Measurements from ENCODE around the gene HMHB1.

Gene HMHB1

GRCh38 chr5:143812085-143812705 is at the start of gene HMHB1:
Gene HMHB1, plus strand, starts transcription at chr5:143812161.
- no peak for DNase-seq

- DNase-seq = no peak
Observed at GRCh38 chr5:143762636-143763220, 49.2 kb upstream of the HMHB1 start.

GRCh38 chr5:143767162-143767561 is 44.8 kb upstream of the HMHB1 start:
- DNase-seq = no peak

DNA sequence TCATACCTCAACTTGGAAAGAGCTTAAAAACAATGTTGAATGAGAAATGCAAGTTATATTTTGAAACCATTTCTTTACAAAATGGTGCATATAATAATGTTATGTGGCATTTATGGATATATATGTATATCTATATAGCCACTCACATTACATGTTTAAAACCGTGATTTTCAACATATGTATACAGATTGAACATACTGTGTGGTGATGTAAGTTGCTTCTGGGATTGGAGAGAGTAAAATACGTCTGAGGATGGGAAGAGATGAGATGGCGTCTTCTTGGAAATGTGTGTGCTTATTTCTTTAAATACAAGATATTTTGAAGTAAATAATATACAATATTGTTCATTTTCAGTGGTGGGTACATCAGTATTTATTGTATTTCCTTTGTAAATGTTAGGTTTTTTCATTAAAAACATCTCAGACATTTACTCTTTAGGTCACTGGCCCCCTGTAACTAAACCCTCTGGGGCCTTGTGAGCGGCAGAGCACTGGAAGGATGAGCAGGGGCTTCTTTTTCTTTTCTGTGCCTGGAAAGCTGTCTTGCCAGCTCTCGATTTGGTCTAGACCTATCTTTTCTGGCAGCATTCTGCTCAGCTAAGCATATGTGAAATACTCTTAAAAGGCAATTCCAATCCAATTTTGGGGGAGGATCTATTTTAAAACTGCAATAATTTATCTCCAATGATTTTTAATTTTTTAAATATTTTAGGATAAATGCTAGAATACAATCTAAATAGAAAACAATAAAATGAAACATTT is 42.8 kb upstream of the HMHB1 start:
- DNase-seq = no peak

DNA sequence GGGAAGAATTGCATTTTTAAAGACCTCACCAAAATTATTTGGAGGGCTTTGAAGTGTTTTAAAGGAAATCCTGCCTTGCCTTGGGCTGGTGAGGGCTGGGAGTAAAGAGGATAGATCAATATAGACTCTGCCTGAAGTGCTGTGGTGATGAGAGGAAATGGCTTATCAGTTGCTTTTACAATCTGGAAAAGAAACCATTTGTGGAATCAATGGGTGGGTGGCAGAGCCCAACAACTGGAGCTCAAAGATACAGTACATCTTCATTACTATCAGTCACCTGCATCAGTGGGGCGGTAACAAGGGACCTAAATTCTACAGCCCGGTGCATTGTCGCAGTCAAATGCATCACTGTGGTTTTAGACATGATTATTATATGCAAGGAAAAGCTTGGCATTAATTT is 41.5 kb upstream of the HMHB1 start:
- DNase-seq = no peak

- no peak for DNase-seq
Observed at GRCh38 chr5:143771189-143771588, 40.8 kb upstream of the HMHB1 start.

GRCh38 chr5:143771602-143772001 is 40.4 kb upstream of the HMHB1 start:
- no peak for DNase-seq

- DNase-seq = no peak
Observed at GRCh38 chr5:143772621-143773020, 39.3 kb upstream of the HMHB1 start.

- DNase-seq = no peak
Observed at GRCh38 chr5:143775258-143775657, 36.7 kb upstream of the HMHB1 start.

GRCh38 chr5:143776951-143777350 is 35.0 kb upstream of the HMHB1 start:
- DNase-seq = no peak

GRCh38 chr5:143779506-143779905 is 32.5 kb upstream of the HMHB1 start:
- DNase-seq = no peak

GRCh38 chr5:143781993-143782520 is 29.9 kb upstream of the HMHB1 start:
- DNase-seq = no peak

DNA sequence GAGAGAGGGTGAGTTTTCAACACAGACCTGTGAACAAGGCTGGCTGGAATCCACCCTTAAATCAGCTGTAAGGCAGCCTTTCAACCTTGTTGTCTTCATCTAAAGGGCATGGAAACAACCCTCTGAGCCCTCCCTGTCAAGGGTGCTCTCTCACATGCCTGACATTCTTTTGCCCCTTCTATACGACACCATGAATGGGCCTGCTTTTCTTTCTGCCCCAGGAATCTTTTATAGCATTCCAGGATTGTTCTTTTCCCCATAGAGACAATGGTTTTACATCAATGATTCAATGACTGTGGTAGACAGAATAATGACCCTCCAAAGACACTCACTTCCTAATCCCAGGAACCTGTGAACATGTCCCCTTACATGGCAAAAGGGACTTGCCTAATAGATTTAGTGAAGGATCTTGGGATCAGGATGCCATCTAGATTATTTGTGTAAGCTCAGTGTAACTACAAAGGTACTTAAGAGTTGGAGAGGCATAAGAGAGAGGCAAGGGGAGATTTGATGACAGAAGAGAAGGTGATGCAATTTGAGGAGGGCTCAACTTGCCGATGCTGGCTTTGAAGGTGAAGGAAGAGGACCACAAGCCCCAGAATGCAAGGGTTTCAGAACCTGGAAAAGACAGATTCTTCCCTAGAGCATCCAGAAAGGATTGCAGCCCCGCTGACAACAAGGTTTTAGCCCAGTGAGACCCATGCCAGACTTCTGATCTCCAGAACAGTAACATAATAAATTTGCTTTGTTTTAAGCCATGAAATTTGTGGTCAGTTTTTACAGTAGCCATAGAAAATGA is 29.2 kb upstream of the HMHB1 start:
- no peak for DNase-seq

GRCh38 chr5:143788401-143788800 is 23.6 kb upstream of the HMHB1 start:
- no peak for DNase-seq

- DNase-seq = no peak
Observed at GRCh38 chr5:143790457-143791112, 21.4 kb upstream of the HMHB1 start.

DNA sequence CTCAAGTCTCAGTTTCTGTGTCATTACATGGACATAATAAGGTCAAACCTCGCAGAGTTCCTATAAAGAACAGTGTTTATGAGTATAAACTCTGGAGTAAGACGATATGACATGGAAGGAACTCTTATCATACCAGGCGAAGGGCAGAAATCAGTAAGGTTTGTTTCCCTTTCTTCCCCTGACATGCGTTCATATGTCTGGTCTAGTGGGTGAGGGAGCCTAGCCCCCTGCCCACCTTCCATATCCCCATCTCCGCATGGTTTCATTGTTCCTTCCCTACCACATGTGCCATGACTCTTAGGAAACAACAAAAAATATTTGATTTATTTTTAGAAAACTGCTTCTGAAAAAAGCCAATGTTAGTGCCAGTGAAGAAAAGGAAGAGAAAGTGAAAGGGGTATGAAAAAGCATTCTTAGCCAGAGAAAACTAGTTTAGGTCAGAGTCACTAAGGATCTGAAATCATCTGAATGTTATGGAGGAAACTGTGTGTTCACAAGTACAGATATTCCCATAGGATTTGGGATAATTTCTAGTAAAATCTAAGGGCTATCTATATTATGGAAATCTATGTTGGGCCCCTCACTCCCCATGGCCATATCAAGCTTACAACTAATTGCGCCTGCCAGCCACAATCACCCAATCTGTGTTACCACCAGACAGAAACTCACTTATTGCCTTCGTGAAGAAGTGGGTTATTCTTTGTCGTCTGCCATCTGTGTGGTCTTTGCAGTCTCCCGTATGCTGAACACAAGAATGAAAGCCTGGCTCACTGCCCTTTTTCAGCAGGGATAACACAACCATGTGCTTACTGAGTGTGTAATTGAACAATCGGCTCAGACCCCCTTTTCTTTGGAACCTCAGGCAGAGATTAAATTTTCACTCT is 19.9 kb upstream of the HMHB1 start:
- no peak for DNase-seq

DNA sequence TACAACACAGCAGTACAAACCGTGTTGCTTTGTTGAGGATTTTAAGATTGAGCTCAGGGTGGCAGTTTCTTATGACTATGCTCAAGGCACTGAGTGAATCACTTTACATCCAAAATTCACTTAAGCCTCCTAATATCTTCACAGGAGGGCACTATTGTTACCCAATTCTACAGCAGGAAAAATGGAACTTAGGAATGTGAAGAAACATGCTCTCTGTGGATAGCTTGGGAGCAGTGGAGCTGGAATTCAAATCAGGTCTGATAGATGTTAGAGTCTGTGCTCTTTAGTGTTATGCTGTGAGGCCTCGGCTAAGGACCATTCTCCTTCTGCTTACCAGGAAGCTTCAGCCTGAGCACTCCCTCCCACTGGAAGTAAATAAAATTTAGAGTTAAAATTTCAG is 18.7 kb upstream of the HMHB1 start:
- DNase-seq = no peak

DNA sequence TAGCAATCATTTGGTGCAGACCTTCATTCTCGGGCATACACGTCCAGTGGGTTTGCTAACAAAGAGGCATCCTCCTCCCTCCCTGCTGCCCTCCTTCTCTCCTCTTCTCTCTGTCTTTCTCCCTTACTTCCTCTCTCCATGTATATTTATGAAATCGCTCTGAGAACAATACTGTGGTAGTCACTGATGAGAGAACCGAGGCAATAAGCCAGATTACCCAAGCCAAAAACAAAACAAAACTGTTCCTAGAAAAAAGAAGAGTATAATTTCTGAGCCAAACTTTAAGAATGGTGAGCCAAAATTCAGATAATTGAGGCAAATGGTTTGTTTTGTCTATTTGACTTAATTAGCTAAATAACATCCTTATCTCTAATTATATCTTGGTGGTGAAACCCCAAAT is 15.8 kb upstream of the HMHB1 start:
- no peak for DNase-seq

DNA sequence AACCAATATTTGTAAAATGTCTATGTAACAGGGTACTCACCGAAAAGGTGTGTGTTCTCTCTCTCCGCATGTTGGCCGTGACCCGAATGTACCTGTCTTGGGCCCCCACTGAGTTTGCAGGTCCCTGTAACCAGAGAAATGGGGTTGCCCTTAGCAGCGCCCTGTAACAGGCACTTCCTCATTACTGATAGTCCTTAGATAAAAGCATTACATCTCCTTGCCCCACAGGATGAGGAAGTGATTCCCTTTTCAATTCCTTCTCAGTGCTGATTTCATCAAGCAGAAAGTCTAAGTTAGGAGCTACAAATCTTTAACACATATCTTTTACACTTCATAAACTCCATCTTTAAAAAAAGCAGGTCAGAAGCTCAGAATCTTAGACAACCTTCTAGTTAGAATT is 15.2 kb upstream of the HMHB1 start:
- DNase-seq = no peak

GRCh38 chr5:143800715-143801114 is 11.2 kb upstream of the HMHB1 start:
- no peak for DNase-seq

DNA sequence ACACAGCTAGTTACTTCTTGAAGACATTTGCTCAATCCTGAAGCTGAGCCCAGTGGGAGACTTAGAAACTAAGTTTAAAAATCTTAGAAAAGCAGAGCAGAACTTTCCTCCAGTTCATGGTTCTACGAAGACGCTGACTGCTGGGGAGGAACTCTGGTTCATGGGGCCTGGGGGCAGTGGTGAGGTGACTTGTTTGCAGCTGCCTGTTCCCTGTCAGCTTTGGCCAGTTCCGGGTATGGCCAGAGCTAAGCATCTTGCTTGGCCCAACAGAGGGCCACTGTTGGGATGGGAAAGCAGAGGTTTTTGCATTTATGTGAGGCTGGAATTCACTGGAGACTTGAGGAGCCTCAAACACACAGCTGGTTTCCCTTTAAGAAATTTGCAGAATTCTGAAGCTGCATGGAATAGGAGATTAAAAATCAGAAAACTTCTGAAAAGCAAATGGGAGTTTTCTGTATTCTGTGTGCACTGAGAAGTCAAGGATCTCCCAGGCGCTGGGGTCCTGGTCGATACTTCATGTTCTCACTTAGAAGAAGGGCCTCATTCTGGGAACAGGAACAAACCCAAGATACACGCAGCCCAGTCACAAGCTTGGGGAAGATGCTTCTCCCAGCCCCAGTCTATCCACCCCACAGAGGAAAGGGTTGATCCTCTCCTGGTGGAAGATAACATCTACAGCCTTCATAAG is 10.6 kb upstream of the HMHB1 start:
- no peak for DNase-seq

All from stimulated activated CD4-positive, alpha-beta T cell treated with anti-CD3 and anti-CD28 coated beads, Interleukin-4, amount 100 ng/mL, for 24 hours (primary cell).